C4-2B (cell line): Measurements from ENCODE around the gene CAMLG.

ENCODE experiments used
- CTCF ChIP-seq: fragments of 450-650 bp; conservative IDR thresholded peaks from 2 replicates; pipeline ENCODE4 v1.5.1; 2017; ENCODE audit warnings: mild to moderate bottlenecking
- ZFX ChIP-seq: fragments of 450-650 bp; IDR thresholded peaks from 2 replicates; pipeline ENCODE4 v1.6.1; 2017

DNA sequence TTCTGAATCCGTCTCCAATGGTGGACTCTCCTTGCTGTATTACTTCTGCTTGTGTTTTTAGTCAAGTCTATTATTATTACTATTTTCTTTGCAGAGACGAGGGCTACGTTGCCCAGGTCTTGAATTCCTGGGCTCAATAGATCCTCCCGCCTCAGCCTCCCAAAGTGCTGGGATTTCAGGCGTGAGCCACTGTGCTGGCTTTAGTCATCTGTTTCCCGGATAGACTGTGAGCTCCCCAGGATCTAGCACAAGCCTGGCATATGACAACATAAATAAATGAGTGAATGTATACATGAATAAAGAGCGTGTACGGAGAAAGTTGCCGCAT is 19.8 kb downstream of the CAMLG start:
- TF ChIP-seq CTCF (no peak), ZFX (no peak)
